Esophagus mucosa (tissue), 1 donor: Measurements from ENCODE around the gene ZDHHC1. TPM values are rescaled to one million over a fixed set of nuclear protein-coding genes. Genes with fewer than 3 reads are reported as not detected.
"Not testable (repeated sequence)": the region's sequence is repeated elsewhere in the genome, so short reads cannot be mapped to it uniquely, and the experiment has no call there.

Experiments used
- ATAC-seq: fragments of 200-7000 bp; cut with Tn5 transposase; one replicate; pipeline ENCODE4 v1.9.1; 2020
- total RNA-seq: library from RNA; stranded (reverse); gene quantifications from one replicate; pipeline ENCODE4 v1.2.4, GENCODE V29; 2023
- donor health status: DM: yes; HTN: yes; CAD: no.

The ZDHHC1 gene
- total RNA-seq, 1 donor from 2014 or later = 3.8 TPM

- no peak for ATAC-seq
Observed at GRCh38 chr16:67429799-67430503, 13.7 kb upstream of the ZDHHC1 start.

GRCh38 chr16:67429053-67429798 is 12.9 kb upstream of the ZDHHC1 start:
- ATAC-seq = peak; percentile 18

- ATAC-seq = peak; percentile 55
Observed at GRCh38 chr16:67428146-67428731, 12.0 kb upstream of the ZDHHC1 start.

- no peak for ATAC-seq
Observed at GRCh38 chr16:67426950-67427349, 10.7 kb upstream of the ZDHHC1 start.

- ATAC-seq = no peak
Observed at GRCh38 chr16:67426022-67426421, 9.7 kb upstream of the ZDHHC1 start.

- no peak for ATAC-seq
Observed at GRCh38 chr16:67425580-67425979, 9.3 kb upstream of the ZDHHC1 start.

GRCh38 chr16:67425061-67425460 is 8.8 kb upstream of the ZDHHC1 start:
- ATAC-seq = no peak

GRCh38 chr16:67424261-67424615 is 8.0 kb upstream of the ZDHHC1 start:
- ATAC-seq = no peak

- ATAC-seq = no peak
Observed at GRCh38 chr16:67423611-67424260, 7.5 kb upstream of the ZDHHC1 start.

- no peak for ATAC-seq
Observed at GRCh38 chr16:67423015-67423414, 6.7 kb upstream of the ZDHHC1 start.

GRCh38 chr16:67421030-67421429 is 4.8 kb upstream of the ZDHHC1 start:
- ATAC-seq = no peak

- no peak for ATAC-seq
Observed at GRCh38 chr16:67419931-67420330, 3.7 kb upstream of the ZDHHC1 start.

GRCh38 chr16:67419502-67419901 is 3.2 kb upstream of the ZDHHC1 start:
- ATAC-seq = no peak

- no peak for ATAC-seq
Observed at GRCh38 chr16:67417333-67418061, 1.2 kb upstream of the ZDHHC1 start.

- ATAC-seq = not testable (repeated sequence)
Observed at GRCh38 chr16:67415421-67415820, 856 bp downstream of the ZDHHC1 start.

GRCh38 chr16:67413978-67414911 is 2.0 kb downstream of the ZDHHC1 start:
- ATAC-seq = no peak

GRCh38 chr16:67412294-67412693 is 4.0 kb downstream of the ZDHHC1 start:
- ATAC-seq = no peak

GRCh38 chr16:67411339-67411738 is 4.9 kb downstream of the ZDHHC1 start:
- no peak for ATAC-seq

- no peak for ATAC-seq
Observed at GRCh38 chr16:67409631-67410030, 6.6 kb downstream of the ZDHHC1 start.

- no peak for ATAC-seq
Observed at GRCh38 chr16:67407788-67408452, 8.4 kb downstream of the ZDHHC1 start.
